Measurements from ENCODE around the gene MIA2.
"Not testable (repeated sequence)": the region's sequence is repeated elsewhere in the genome, so short reads cannot be mapped to it uniquely, and the experiment has no call there.

The MIA2 gene

DNA sequence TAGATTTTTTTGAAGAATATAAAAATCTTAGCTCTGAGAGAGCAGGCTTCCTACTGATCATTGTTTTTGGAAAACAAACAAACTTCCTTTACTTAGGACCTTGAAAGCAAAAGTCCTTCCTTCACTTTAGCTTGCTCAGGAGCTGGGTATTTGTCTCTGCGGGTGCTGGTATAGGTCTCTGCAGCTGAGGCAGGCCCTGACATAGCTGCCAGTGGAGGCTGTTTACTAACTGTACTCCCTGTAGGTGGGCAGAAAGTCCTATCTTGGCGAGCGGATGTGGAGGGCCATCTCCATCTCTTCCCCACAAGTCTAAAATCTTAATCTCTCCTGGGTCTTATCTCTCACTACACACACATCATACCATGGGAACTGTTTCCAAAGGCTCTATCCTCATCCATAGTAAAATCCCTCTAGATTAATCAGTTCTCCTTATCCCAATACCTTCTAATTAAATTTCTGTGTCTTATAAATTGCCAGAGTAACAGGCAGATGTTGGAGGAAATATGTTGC, 4.1 kb upstream of the MIA2 start:
- DNase-seq (ENCODE audit: low read depth, low spot score): no peak

GRCh38 chr14:39230416-39231035, 3.2 kb upstream of the MIA2 start:
- no peak for DNase-seq (ENCODE audit: low read depth, low spot score)

GRCh38 chr14:39231751-39232553, 1.8 kb upstream of the MIA2 start:
- DNase-seq (ENCODE audit: low read depth, low spot score): not testable (repeated sequence)

DNA sequence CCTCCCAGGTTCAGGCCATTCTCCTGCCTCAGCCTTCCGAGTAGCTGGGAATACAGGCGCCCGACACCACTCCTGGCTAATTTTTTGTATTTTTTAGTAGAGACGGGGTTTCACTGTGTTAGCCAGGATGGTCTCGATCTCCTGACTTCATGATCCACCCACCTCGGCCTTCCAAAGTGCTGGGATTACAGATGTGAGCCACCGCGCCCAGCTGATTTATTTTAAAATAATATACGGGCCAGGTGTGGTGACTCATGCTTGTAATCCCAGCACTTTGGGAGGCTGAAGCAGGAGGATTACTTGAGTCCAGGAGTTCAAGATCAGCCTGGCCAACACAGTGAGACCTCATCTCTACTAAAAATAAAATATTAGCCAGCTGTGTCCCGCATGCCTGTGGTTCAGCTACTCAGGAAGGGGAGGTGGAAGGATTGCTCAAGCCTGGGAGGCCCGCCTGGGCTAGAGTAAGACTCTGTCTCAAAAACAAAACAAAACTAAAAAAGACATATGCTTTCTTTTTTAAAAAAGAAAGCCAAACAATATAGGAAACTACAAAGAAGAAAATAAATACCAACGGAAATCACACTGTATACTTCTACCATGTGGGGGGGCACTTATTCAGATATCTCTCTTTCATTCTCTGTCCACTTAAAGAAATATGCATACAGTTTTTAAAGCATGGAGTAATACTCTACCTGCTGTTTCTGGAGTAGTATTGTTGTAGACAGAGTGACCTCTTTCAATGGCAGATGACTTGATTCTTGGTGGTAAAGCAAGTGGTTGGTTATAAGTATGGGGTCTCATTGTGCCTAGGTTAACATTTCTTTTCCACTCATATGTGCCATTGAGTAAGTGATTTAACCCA, 930 bp upstream of the MIA2 start:
- no peak for DNase-seq (ENCODE audit: low read depth, low spot score)

DNA sequence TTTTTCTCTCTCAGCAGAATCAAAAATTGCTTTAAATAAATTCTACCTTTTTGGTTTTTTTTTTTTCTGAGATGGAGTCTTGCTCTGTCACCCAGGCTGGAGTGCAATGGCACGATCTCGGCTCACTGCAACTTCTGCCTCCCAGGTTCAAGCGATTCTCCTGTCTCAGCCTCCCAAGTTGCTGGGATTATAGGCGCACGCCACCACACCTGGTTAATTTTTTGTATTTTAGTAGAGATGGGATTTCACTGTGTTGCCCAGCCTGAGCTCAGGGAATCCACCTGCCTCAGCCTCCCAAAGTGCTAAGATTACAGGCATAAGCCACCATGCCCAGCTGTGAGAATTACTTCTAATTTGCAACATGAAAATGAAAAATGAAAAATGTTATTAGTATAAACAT, 1.3 kb downstream of the MIA2 start:
- not testable (repeated sequence) for DNase-seq (ENCODE audit: low read depth, low spot score)

DNA sequence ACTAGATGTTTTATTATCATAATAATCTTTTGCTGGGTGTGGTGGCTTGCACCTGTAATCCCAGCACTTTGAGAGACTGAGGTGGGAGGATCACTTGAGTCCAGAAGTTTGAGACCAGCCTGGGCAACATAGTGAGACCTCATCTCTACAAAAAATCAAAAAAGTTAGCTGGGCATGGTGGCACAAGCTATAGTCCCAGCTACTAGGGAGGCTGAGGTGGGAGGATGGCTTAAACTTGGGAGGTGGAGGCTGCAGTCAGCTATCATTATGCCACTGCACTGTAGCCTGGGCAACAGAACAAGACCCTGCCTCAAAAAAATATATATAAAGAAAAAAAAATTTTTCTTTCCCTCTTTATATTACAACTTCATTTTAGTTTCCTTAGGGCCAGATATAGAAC, 1.8 kb downstream of the MIA2 start:
- not testable (repeated sequence) for DNase-seq (ENCODE audit: low read depth, low spot score)

GRCh38 chr14:39240769-39241168, 7.1 kb downstream of the MIA2 start:
- no peak for DNase-seq (ENCODE audit: low read depth, low spot score)

- no peak for DNase-seq (ENCODE audit: low read depth, low spot score)
These were observed 7.9 kb downstream of the MIA2 start for GRCh38 chr14:39241637-39242036.

DNA sequence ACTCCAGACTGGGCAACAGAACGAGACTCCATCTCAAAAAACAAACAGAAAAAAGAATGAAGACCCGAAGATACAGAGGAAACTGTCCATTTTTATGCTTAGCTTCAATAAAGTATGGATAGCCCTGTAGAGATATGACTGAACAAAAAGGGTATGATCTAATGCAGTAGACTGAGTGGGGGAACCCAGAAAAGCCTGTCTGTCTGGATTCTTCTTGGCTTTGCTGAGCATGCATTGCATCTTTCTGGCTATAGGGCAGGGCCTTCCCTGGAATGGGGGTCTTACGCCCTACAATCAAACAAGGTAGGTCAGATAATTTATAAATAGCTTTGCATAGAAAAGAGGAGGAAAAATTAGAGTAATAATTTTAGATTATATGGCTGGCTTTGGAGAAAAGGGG, 10.1 kb downstream of the MIA2 start:
- DNase-seq (ENCODE audit: low read depth, low spot score): no peak

- no peak for DNase-seq (ENCODE audit: low read depth, low spot score)
These were observed 12.9 kb downstream of the MIA2 start for GRCh38 chr14:39246618-39247017.

DNA sequence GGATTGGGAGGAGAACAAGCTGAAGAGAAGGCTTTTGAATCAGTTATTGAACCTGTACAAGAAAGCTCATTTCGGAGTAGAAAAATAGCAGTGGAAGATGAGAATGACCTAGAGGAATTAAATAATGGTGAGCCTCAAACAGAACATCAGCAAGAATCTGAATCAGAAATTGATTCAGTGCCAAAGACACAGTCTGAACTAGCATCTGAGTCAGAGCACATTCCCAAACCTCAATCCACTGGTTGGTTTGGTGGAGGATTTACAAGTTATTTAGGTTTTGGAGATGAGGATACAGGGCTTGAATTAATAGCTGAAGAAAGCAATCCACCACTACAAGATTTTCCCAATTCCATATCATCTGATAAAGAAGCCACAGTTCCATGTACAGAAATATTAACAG, 13.5 kb downstream of the MIA2 start:
- no peak for DNase-seq (ENCODE audit: low read depth, low spot score)

DNA sequence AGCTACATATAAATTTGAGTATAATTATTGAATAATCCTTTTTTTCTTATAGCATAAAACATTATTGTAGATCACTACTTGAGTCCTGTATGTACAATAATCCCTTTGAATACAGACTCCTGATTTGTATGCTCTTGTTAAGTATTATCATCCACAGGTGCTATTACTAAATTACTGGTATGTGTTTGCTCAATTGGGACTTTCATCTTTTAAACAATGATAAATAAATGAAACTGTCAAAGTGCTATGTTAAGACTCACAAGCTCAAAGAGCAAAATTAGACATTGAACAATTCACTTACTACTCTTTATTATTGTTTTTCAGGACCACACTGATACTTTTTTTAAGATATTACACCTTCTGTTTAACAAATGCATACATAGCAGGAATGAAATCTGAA, 17.8 kb downstream of the MIA2 start:
- no peak for DNase-seq (ENCODE audit: low read depth, low spot score)

DNA sequence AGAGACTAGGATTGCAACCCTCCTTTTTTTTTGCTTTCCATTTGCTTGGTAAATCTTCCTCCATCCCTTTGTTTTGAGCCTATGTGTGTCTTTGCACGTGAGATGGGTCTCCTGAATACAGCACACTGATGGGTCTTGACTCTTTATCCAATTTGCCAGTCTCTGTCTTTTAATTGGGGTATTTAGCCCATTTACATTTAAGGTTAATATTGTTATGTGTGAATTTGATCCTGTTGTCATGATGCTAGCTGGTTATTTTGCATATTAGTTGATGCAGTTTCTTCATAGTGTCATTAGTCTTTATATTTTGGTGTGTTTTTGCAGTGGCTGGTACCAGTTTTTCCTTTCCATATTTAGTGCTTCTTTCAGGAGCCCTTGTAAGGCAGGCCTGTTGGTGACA, 23.7 kb downstream of the MIA2 start:
- DNase-seq (ENCODE audit: low read depth, low spot score): not testable (repeated sequence)

GRCh38 chr14:39258782-39259545, 25.2 kb downstream of the MIA2 start:
- no peak for DNase-seq (ENCODE audit: low read depth, low spot score)

DNA sequence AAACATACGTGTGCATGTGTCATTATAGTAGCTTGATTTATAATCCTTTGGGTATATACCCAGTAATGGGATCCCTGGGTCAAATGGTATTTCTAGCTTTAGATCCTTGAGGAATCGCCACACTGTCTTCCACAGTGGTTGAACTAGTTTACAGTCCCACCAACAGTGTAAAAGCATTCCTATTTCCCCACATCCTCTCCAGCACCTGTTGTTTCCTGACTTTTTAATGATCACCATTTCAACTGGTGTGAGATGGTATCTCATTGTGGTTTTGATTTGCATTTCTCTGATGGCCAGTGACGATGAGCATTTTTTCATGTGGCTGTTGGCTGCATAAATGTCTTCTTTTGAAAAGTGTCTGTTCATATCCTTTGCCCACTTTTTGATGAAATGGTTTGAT, 26.4 kb downstream of the MIA2 start:
- DNase-seq (ENCODE audit: low read depth, low spot score): not testable (repeated sequence)

GRCh38 chr14:39262214-39262613, 28.5 kb downstream of the MIA2 start:
- DNase-seq (ENCODE audit: low read depth, low spot score): not testable (repeated sequence)

DNA sequence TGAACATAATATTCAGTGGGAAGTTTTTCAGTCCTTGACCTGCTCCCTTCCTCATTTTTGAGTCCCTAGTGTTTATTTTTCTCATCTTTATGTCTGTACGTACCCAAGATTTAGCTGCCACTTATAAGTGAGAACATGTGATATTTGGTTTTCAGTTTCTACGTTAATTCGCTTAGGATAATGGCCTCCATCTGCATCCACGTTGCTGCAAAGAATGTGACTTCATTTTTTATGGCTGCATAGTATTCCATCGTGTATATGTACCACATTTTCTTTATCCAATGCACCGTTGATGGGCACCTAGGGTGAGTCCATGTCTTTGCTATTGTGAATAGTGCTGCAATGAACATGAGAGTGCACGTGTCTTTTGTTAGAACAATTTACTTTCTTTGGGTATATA, 30.3 kb downstream of the MIA2 start:
- no peak for DNase-seq (ENCODE audit: low read depth, low spot score)

DNA sequence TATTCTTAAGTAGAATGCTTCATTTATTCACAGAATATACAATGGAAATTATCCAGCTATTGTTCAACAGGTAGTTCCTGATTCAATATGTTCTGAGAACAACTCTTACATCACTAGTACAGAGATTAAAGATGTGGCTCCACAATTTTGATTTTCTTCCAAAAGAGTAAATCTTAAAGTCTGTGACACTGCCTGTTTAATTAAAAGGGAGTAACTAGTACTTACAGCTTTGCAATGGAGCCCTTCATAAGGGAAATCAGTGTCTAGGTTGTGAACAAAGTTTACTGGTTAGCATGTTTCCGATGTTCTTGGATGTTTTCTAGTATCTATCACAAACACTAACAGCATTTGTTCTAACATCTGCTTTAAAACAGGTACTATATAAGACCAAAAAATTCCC, 30.8 kb downstream of the MIA2 start:
- no peak for DNase-seq (ENCODE audit: low read depth, low spot score)

GRCh38 chr14:39265033-39265432, 31.3 kb downstream of the MIA2 start:
- no peak for DNase-seq (ENCODE audit: low read depth, low spot score)

DNA sequence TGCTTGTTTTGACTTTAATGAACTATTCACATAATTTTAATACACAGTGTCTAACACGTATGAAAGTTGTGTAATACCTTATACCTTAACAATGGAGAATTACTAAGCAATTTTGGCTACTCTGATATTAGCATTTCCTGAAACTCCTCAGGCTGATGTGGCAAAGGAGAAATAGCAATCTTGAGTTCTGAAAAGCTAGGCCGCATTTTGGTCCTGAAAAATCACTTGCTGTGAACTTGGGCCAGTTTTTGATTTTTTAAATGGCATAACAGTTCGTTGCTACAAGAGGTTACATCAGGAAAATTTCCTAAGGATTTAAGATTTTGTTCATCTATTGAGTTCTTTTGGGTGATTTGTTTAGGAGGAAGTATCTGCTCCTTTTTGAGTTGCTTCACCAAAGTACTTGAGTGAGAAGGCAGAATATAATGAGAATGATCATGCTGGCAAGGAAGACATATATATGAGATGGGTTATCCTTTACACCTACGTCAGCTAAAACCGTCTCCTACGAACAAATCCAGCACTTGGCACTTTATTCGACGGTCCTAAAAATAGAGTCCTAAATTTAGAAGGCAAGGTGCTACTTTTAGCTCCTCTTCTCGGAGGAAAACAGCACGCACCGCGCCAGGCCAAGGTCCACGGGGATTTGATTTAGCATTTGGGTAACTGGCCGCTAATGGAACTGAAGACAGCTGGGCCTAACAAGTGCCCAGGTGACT, 32.2 kb downstream of the MIA2 start:
- DNase-seq (ENCODE audit: low read depth, low spot score): no peak

GRCh38 chr14:39266525-39266870, 32.8 kb downstream of the MIA2 start:
- DNase-seq (ENCODE audit: low read depth, low spot score): no peak
